Immature natural killer cell (primary cell): Measurements from ENCODE around the gene TRIM26. TPM values are rescaled to one million over a fixed set of nuclear protein-coding genes. Genes with fewer than 3 reads are reported as not detected.

Source experiments
- polyA plus RNA-seq, 3 donors: library from polyadenylated mRNA; unstranded; fragments of 300-500 nt; fragmentation: Illumina TruSeq; gene quantifications; one replicate each; pipeline ENCODE4 v1.2.3, GENCODE V29; 2021

TRIM26 gene
- polyA plus RNA-seq, 3 donors from 2014 or later = 11.6 to 65.0 (median 22.7) TPM

Other genes starting within 250 kb of the TRIM26 start
- 100 to 1,000 TPM in 1 of 3 donors, 10 to 100 TPM in 2; 68.8 to 114 (median 87.2) TPM for gene POLR1H, start 152.1 kb downstream of the TRIM26 start, polyA plus RNA-seq
- 100 to 1,000 TPM in 1 of 3 donors, 10 to 100 TPM in 2; 72.9 to 129 (median 98.8) TPM for gene PPP1R11, start 146.2 kb downstream of the TRIM26 start, polyA plus RNA-seq
- gene RNF39, start 137.6 kb downstream of the TRIM26 start, polyA plus RNA-seq = not detected
- gene TRIM31, start 100.3 kb downstream of the TRIM26 start, polyA plus RNA-seq = not detected
- gene TRIM40, start 77.3 kb downstream of the TRIM26 start, polyA plus RNA-seq = not detected
- not detected for gene TRIM10, start 52.2 kb downstream of the TRIM26 start, polyA plus RNA-seq
- gene TRIM15, start 49.9 kb downstream of the TRIM26 start, polyA plus RNA-seq = not detected
- 10 to 100 TPM in 2 of 3 donors, 1 to 10 TPM in 1; 3.3 to 16.1 (median 10.6) TPM for gene TRIM39, start 113.5 kb upstream of the TRIM26 start, polyA plus RNA-seq
- gene RPP21, start 131.8 kb upstream of the TRIM26 start, polyA plus RNA-seq = 10 to 100 TPM; 55.3 to 57.0 (median 55.4) TPM